Measurements from ENCODE around the gene RPL27A. TPM values are rescaled to one million over a fixed set of nuclear protein-coding genes. Genes with fewer than 3 reads are reported as not detected.

Gene RPL27A
- total RNA-seq, 1 experiment from 2014 or later = 629 TPM

GRCh38 chr11:8719721-8720120 is 37.1 kb downstream of the RPL27A start:
- Histone ChIP-seq H3K9me3 (ENCODE audit: low read depth, low read length, poor library complexity, severe bottlenecking) (no peaks in the 10 kb centered on the region), H3K4me3 (ENCODE audit: low read depth, low read length, poor library complexity, severe bottlenecking) (no peak overlapping the region), H3K27ac (ENCODE audit: low read depth, low read length, poor library complexity, severe bottlenecking) (no peak overlapping the region), H3K27me3 (replicated peaks; ENCODE audit: insufficient read depth, low read depth, low read length, poor library complexity) (no peaks in the 10 kb centered on the region), H3K4me1 (ENCODE audit: insufficient read depth, low read length, poor library complexity, severe bottlenecking) (peaks cover 25% of the 10 kb centered on the region), H3K36me3 (ENCODE audit: insufficient read depth, low read length, poor library complexity, severe bottlenecking) (no peaks in the 10 kb centered on the region)
- TF ChIP-seq EZH2 (IDR thresholded peaks at IDR 0.05; ENCODE audit: borderline replicate concordance, low read depth, low read length, poor library complexity, severe bottlenecking) = no peak
- POLR2A ChIA-PET (ENCODE audit: low non-redundant PET) = no interaction called here
- DNase-seq (ENCODE audit: low spot score) = no peak
- CTCF ChIA-PET = no interaction called here
- intact Hi-C loops (cut with micrococcal nuclease; ENCODE audit: unreplicated experiment) = no loop called here
- no TSS peak for BruUV-seq (replicated peaks)

- no peak for DNase-seq (ENCODE audit: low spot score)
- intact Hi-C loops (cut with micrococcal nuclease; ENCODE audit: unreplicated experiment) = no loop called here
- no peaks in the 10 kb centered on the region for H3K9me3 ChIP-seq (ENCODE audit: low read depth, low read length, poor library complexity, severe bottlenecking)
- no TSS peak for BruUV-seq (replicated peaks)
- CTCF ChIA-PET = no interaction called here
- POLR2A ChIA-PET (ENCODE audit: low non-redundant PET) = no interaction called here
- H3K27me3 ChIP-seq (replicated peaks; ENCODE audit: insufficient read depth, low read depth, low read length, poor library complexity) = no peaks in the 10 kb centered on the region
- TF ChIP-seq CTCF (conservative IDR thresholded peaks at IDR 0.05; ENCODE audit: low read depth, low read length) = no peak
- TF ChIP-seq EZH2 (IDR thresholded peaks at IDR 0.05; ENCODE audit: borderline replicate concordance, low read depth, low read length, poor library complexity, severe bottlenecking) = no peak
- H3K4me1 ChIP-seq (ENCODE audit: insufficient read depth, low read length, poor library complexity, severe bottlenecking) = peaks cover 25% of the 10 kb centered on the region
- H3K4me3 ChIP-seq (ENCODE audit: low read depth, low read length, poor library complexity, severe bottlenecking) = no peak overlapping the region
- no peak overlapping the region for H3K27ac ChIP-seq (ENCODE audit: low read depth, low read length, poor library complexity, severe bottlenecking)
- H3K36me3 ChIP-seq (ENCODE audit: insufficient read depth, low read length, poor library complexity, severe bottlenecking) = no peaks in the 10 kb centered on the region
Measured at GRCh38 chr11:8720352-8720751, 37.8 kb downstream of the RPL27A start.

- CTCF ChIA-PET = no interaction called here
- BruUV-seq (replicated peaks) = no TSS peak
- Histone ChIP-seq H3K4me3 (ENCODE audit: low read depth, low read length, poor library complexity, severe bottlenecking) (no peak overlapping the region), H3K4me1 (ENCODE audit: insufficient read depth, low read length, poor library complexity, severe bottlenecking) (peaks cover 25% of the 10 kb centered on the region), H3K36me3 (ENCODE audit: insufficient read depth, low read length, poor library complexity, severe bottlenecking) (no peaks in the 10 kb centered on the region), H3K27ac (ENCODE audit: low read depth, low read length, poor library complexity, severe bottlenecking) (no peak overlapping the region), H3K9me3 (ENCODE audit: low read depth, low read length, poor library complexity, severe bottlenecking) (no peaks in the 10 kb centered on the region), H3K27me3 (replicated peaks; ENCODE audit: insufficient read depth, low read depth, low read length, poor library complexity) (no peaks in the 10 kb centered on the region)
- TF ChIP-seq CTCF (conservative IDR thresholded peaks at IDR 0.05; ENCODE audit: low read depth, low read length) (no peak), EZH2 (IDR thresholded peaks at IDR 0.05; ENCODE audit: borderline replicate concordance, low read depth, low read length, poor library complexity, severe bottlenecking) (no peak)
- DNase-seq (ENCODE audit: low spot score) = no peak
- POLR2A ChIA-PET (ENCODE audit: low non-redundant PET) = no interaction called here
- intact Hi-C loops (cut with micrococcal nuclease; ENCODE audit: unreplicated experiment) = no loop called here
Measured at GRCh38 chr11:8720868-8721608, 38.4 kb downstream of the RPL27A start.
